Ovary (tissue), 9 donors: Measurements from ENCODE around the gene LPAR1. TPM values are rescaled to one million over a fixed set of nuclear protein-coding genes. Genes with fewer than 3 reads are reported as not detected.

Experiments
- DNase-seq, 5 donors: peaks; one replicate each; pipeline ENCODE4 v3.0.0-alpha.2; 2019 to 2020
- H3K27ac ChIP-seq, 2 donors: fragments of 200-600 bp; one replicate each; pipeline versions ENCODE4 v1.5.1 to v1.8.0; 2019 to 2022
- H3K27me3 ChIP-seq: fragments of 200-600 bp; one replicate; pipeline ENCODE4 v1.8.0; 2022
- H3K36me3 ChIP-seq: fragments of 200-600 bp; sonication (generic); one replicate; pipeline ENCODE4 v1.5.1; 2019
- H3K4me1 ChIP-seq: one replicate; pipeline ENCODE4 v1.8.1; 2013; ENCODE audit warnings: mild to moderate bottlenecking, moderate library complexity; ENCODE audit not compliant: insufficient read depth
- H3K4me3 ChIP-seq: fragments of 200-600 bp; sonication (generic); one replicate; pipeline ENCODE4 v1.5.1; 2017
- H3K9me3 ChIP-seq, 2 donors: fragments of 200-600 bp in 1 of 2; sonication (generic) in 1 of 2; one replicate each; pipeline versions ENCODE4 v1.5.1 to v1.8.1; 2013 to 2019; ENCODE audit warnings: mild to moderate bottlenecking in 1 of 2, moderate library complexity in 1 of 2
- EP300 ChIP-seq: sonication (generic); formaldehyde crosslinking; IDR thresholded peaks from one replicate; pipeline ENCODE4 v1.6.1; 2017; ENCODE audit warnings: antibody characterized with exemption
- POLR2A ChIP-seq: fragments of 450-650 bp; IDR thresholded peaks from one replicate; pipeline ENCODE4 v1.6.1; 2017; ENCODE audit warnings: antibody characterized with exemption, mild to moderate bottlenecking, moderate library complexity
- WGBS, 3 donors: extraction: QIAGEN DNeasy Blood & Tissue Kit in 1 of 3; methylation state at CpG; one replicate each; pipeline versions ENCODE4 v1.1.5 to v1.1.7; 2013 to 2017; 5-methylcytosine and 5-hydroxymethylcytosine counted together
- intact Hi-C, 4 donors: fragments of 100-400 bp; cut with DNase I; formaldehyde crosslinking; loops; one replicate each; pipeline versions ENCODE4 v1.11.0 to v1.15.1; 2022 to 2023
- polyA plus RNA-seq, 2 donors: library from polyadenylated mRNA; stranded (reverse); fragments of 200-250 nt in 1 of 2; fragments of 350-450 nt in 1 of 2; fragmentation: Illumina TruSeq in 1 of 2; extraction: RNeasy Lipid Tissue Mini Kit (QIAGEN cat#74804) in 1 of 2; gene quantifications; one replicate each; pipeline ENCODE4 v1.2.3, GENCODE V29; 2013 to 2014
- total RNA-seq, 7 donors: library from RNA; depleted of rRNA in 2 of 7; stranded (reverse); fragments of >200 nt in 2 of 7; fragmentation: NEBNext Ultra II Directional in 3 of 7; extraction: Animal tissue kit (Norgen Biotek cat#: 25700) in 3 of 7; gene quantifications; one replicate each; pipeline versions ENCODE4 v1.1.0 to v1.2.4, GENCODE V29; 2016 to 2023
- TF ChIP-seq, protein P1 (sequence below), 3 donors: fragments of 450-650 bp in 2 of 3; fragments of 200-600 bp in 1 of 3; IDR thresholded peaks; one replicate each; pipeline versions ENCODE4 v1.5.1 to v1.8.0; 2016 to 2022; ENCODE audit warnings: antibody characterized with exemption in 3 of 3, mild to moderate bottlenecking in 1 of 3
- donor health status: DM: no; HTN: no; CAD: no; lungs with moderate emphysema.
- donor health status: DM: no; HTN: no; CAD: no.
- donor health status: Bipolar disorder and iron deficiency.
- donor health status: DM: yes; HTN: yes; CAD: no.
- donor health status: DM: no; HTN: no; CAD: no.
- donor health status: DM: yes; HTN: yes; CAD: no.

LPAR1 gene
- total and polyA plus RNA-seq, 9 donors = 11.1 to 29.2 (median 18.4) TPM

DNA sequence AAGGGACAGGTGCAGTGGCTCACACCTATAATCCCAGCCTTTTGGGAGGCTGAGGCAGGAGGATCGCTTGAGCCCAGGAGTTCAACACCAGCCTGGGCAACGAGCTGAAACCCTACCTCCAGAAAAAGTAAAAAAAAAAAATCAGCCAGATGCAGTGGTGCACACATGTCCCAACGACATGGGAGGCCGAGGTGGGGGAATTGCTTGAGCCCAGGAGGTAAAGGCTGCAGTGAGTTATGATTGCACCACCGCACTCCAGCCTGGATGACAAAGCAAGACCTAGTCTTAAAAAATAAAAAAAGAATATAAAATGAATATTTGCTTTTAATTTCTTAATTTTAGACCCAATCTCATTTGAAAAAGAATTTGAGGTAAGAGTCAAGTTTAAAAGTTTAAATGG is 143.5 kb downstream of the LPAR1 start:
- 79 to 90% (median 86%) methylated on average over 5 of the region's 5 CpGs for WGBS, 3 donors
- H3K36me3 ChIP-seq = no peaks in the 10 kb centered on the region
- H3K4me3 ChIP-seq = no peak overlapping the region
- H3K9me3 ChIP-seq = no peaks in the 10 kb centered on the region
- H3K27me3 ChIP-seq = no peaks in the 10 kb centered on the region
- peaks cover 5% of the 10 kb centered on the region for H3K4me1 ChIP-seq
- no peak overlapping the region for H3K27ac ChIP-seq
- no peak for TF ChIP-seq EP300
- TF ChIP-seq, protein P1, sequence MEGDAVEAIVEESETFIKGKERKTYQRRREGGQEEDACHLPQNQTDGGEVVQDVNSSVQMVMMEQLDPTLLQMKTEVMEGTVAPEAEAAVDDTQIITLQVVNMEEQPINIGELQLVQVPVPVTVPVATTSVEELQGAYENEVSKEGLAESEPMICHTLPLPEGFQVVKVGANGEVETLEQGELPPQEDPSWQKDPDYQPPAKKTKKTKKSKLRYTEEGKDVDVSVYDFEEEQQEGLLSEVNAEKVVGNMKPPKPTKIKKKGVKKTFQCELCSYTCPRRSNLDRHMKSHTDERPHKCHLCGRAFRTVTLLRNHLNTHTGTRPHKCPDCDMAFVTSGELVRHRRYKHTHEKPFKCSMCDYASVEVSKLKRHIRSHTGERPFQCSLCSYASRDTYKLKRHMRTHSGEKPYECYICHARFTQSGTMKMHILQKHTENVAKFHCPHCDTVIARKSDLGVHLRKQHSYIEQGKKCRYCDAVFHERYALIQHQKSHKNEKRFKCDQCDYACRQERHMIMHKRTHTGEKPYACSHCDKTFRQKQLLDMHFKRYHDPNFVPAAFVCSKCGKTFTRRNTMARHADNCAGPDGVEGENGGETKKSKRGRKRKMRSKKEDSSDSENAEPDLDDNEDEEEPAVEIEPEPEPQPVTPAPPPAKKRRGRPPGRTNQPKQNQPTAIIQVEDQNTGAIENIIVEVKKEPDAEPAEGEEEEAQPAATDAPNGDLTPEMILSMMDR (IDR thresholded peaks at IDR 0.05) = no peak
- TF ChIP-seq POLR2A = no peak
- intact Hi-C loops = no loop called here
- peak in 1 of 5 donors; percentile 31 for DNase-seq

DNA sequence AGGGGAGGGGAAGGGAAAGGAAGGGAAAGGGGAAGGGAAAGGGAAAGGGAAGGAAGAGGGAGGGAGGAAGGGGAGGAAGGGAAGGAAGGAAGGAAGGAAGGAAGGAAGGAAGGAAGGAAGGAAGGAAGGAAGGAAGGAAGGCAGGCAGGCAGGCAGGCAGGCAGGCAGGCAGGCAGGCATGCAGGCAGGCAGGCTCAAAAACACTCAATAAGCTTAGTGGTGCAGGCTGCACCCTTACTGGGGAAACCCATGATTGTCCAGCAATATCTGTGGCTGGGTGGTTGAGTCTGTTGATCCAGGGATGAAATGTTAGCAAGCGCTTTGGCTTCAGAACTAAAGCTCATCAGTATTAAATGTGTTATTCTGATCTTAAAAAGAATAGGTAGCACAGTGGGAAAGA is 145.6 kb downstream of the LPAR1 start:
- H3K27me3 ChIP-seq = no peaks in the 10 kb centered on the region
- WGBS, 3 donors = 91 to 96% (median 95%) methylated on average over 1 of the region's 1 CpG
- H3K4me3 ChIP-seq = no peak overlapping the region
- intact Hi-C loops = no loop called here
- no peak overlapping the region for H3K27ac ChIP-seq
- TF ChIP-seq, protein P1 (IDR thresholded peaks at IDR 0.05) = no peak
- TF ChIP-seq EP300 (no peak), POLR2A (no peak)
- peaks cover 4% of the 10 kb centered on the region for H3K4me1 ChIP-seq
- no peaks in the 10 kb centered on the region for H3K9me3 ChIP-seq
- no peaks in the 10 kb centered on the region for H3K36me3 ChIP-seq
- DNase-seq = no peak

DNA sequence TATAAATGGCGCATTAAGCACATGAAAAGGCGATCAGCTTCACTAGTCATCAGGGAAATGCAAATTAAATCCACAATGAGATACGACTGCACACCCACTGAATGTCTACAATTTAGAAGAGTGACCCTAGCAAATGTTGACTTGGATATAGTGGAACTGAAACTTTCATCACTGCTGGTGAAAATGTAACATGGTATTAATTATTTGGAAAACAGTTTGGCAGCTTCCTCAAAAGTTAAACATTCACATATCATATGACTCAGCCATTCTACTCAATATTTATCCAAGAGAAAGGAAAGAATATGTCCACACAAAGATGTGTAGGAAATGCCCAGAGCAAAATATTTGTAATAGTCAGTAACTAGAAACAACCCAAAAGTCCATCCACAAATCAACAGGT is 146.5 kb downstream of the LPAR1 start:
- no peak for TF ChIP-seq POLR2A
- TF ChIP-seq, protein P1 (IDR thresholded peaks at IDR 0.05) = no peak
- no peak for TF ChIP-seq EP300
- no peaks in the 10 kb centered on the region for H3K36me3 ChIP-seq
- H3K27me3 ChIP-seq = no peaks in the 10 kb centered on the region
- H3K4me3 ChIP-seq = no peak overlapping the region
- intact Hi-C loops = no loop called here
- H3K9me3 ChIP-seq = no peaks in the 10 kb centered on the region
- H3K27ac ChIP-seq = no peak overlapping the region
- 80 to 93% (median 91%) methylated on average over 3 of the region's 3 CpGs for WGBS, 3 donors
- peaks cover 4% of the 10 kb centered on the region for H3K4me1 ChIP-seq
- DNase-seq = no peak

DNA sequence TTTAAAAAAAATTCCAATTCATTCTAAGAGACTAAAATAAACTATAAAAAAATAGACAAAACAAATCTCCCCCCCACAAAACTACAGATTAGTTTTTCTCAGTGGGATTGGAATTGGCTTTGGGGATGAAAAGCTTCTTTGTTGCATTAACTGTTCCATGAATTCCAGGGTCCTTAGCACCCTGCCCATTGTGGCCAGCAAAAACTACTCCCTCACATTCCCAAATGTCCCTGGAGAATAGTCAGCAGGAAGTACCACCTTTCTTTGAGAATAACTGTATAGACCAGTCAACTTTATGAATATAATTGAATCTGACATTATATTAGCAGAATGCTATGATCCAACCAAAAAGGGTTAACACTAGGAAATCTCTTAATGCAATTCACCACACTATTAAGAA is 147.9 kb downstream of the LPAR1 start:
- intact Hi-C loops = no loop called here
- H3K9me3 ChIP-seq = no peaks in the 10 kb centered on the region
- H3K4me3 ChIP-seq = no peak overlapping the region
- peaks cover 4% of the 10 kb centered on the region for H3K4me1 ChIP-seq
- no peaks in the 10 kb centered on the region for H3K36me3 ChIP-seq
- no peak for TF ChIP-seq POLR2A
- no peaks in the 10 kb centered on the region for H3K27me3 ChIP-seq
- no peak for DNase-seq
- H3K27ac ChIP-seq = no peak overlapping the region

DNA sequence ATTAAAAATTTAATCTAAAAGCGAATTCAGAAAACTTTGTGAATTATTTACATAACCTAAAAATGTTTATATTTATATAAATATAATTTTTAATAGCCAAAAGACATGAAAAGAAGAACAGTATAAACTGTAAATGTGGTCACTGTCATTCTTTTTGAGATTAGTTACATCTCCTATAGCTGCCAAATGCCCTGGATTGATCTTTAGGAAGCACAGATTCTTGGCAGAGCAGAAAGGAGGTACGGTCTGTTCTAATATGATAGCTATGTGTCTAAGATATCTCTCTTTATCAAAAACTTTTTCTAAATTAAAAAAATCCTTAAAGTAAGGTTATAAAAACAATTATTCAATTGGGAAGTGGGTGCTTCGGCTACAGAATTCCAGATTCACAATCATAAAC is 151.0 kb downstream of the LPAR1 start:
- no peak overlapping the region for H3K27ac ChIP-seq
- no peaks in the 10 kb centered on the region for H3K4me1 ChIP-seq

More for the DNA sequence above, 151.0 kb downstream of the LPAR1 start:
- Histone ChIP-seq H3K27me3 (no peaks in the 10 kb centered on the region), H3K4me3 (no peak overlapping the region), H3K36me3 (no peaks in the 10 kb centered on the region), H3K9me3 (no peaks in the 10 kb centered on the region)
- 33 to 42% (median 33%) methylated on average over 3 of the region's 3 CpGs for WGBS, 3 donors
- intact Hi-C loops = no loop called here
- DNase-seq = no peak
- no peak for TF ChIP-seq POLR2A
- TF ChIP-seq, protein P1 (IDR thresholded peaks at IDR 0.05) = no peak
- no peak for TF ChIP-seq EP300
